PC-3 (cell line): ENCODE data around the gene SALL2. TPM values are rescaled to one million over a fixed set of nuclear protein-coding genes. Genes with fewer than 3 reads are reported as not detected.
A peak's percentile ranks its signal among the peaks of the same experiment; 100 is the strongest.
"Not testable (repeated sequence)": the region's sequence is repeated elsewhere in the genome, so short reads cannot be mapped to it uniquely, and the experiment has no call there.

Experiments used
- ATAC-seq: fragments of 200-7000 bp; cut with Tn5 transposase; 2 replicates; pipeline ENCODE4 v1.9.1; 2020; ENCODE audit warnings: mild to moderate bottlenecking, moderate library complexity
- BruUV-seq: library from RNA; stranded (reverse); fragments of 400-500 nt; replicated peaks from 2 replicates; lab custom pipeline; 2021; lab: Mats Ljungman, UMichigan
- CTCF ChIA-PET: fragments of 300-600 bp; sonication (Branson Sonifier 250); formaldehyde crosslinking; loops from one replicate; lab custom pipeline; 2022; ENCODE audit warnings: antibody characterized with exemption; lab: Charles Lee
- POLR2A ChIA-PET: fragments of 300-600 bp; sonication (Branson Sonifier 250); formaldehyde crosslinking; loops from one replicate; lab custom pipeline; 2022; ENCODE audit warnings: antibody characterized with exemption; ENCODE audit not compliant: unreplicated experiment; lab: Charles Lee
- DNase-seq: peaks from one replicate; pipeline ENCODE4 v3.0.0-alpha.2; 2015
- H2AFZ ChIP-seq: fragments of 300-600 bp; sonication (generic); 2 replicates; pipeline ENCODE4 v1.6.0; 2016; ENCODE audit warnings: antibody characterized with exemption, low read length
- H3F3A ChIP-seq: fragments of 300-600 bp; sonication (generic); one replicate; pipeline ENCODE4 v1.6.0; 2017; ENCODE audit warnings: antibody characterized with exemption, low read length, control low read depth, mild to moderate bottlenecking; ENCODE audit not compliant: unreplicated experiment
- H3K27ac ChIP-seq: fragments of 300-600 bp; sonication (generic); 2 replicates; pipeline ENCODE4 v1.5.1; 2016; ENCODE audit warnings: mild to moderate bottlenecking, low read length
- H3K27me3 ChIP-seq: fragments of 300-600 bp; sonication (generic); 2 replicates; pipeline ENCODE4 v1.6.1; 2016; ENCODE audit warnings: low read length, mixed read lengths
- H3K36me3 ChIP-seq: fragments of 300-600 bp; sonication (generic); 2 replicates; pipeline ENCODE4 v1.6.1; 2016; ENCODE audit warnings: low read depth, mixed run types, low read length, mixed read lengths
- H3K4me1 ChIP-seq: fragments of 300-600 bp; sonication (generic); 2 replicates; pipeline ENCODE4 v1.5.1; 2016; ENCODE audit warnings: low read length; ENCODE audit not compliant: insufficient read depth
- H3K4me2 ChIP-seq: fragments of 300-600 bp; sonication (generic); 2 replicates; pipeline ENCODE4 v1.6.0; 2016; ENCODE audit warnings: low read length
- H3K4me3 ChIP-seq: fragments of 300-600 bp; sonication (generic); 2 replicates; pipeline ENCODE4 v1.5.1; 2016; ENCODE audit warnings: mild to moderate bottlenecking, low read length, mixed read lengths
- H3K79me2 ChIP-seq: fragments of 300-600 bp; sonication (generic); 2 replicates; pipeline ENCODE4 v1.6.1; 2017; ENCODE audit warnings: low read length, mixed read lengths
- H3K9ac ChIP-seq: fragments of 300-600 bp; sonication (generic); 2 replicates; pipeline ENCODE4 v1.6.0; 2016; ENCODE audit warnings: mild to moderate bottlenecking, low read length
- H3K9me2 ChIP-seq: fragments of 300-600 bp; sonication (generic); replicated peaks from 2 replicates; pipeline ENCODE4 v1.6.1; 2016; ENCODE audit warnings: mixed run types, low read length, mixed read lengths
- H3K9me3 ChIP-seq: fragments of 300-600 bp; sonication (generic); 2 replicates; pipeline ENCODE4 v1.6.1; 2016; ENCODE audit warnings: low read length, mixed read lengths
- H4K20me1 ChIP-seq: fragments of 300-600 bp; sonication (generic); 2 replicates; pipeline ENCODE4 v1.6.1; 2016; ENCODE audit warnings: low read length, mixed read lengths
- CTCF ChIP-seq: fragments of 300-600 bp; sonication (generic); conservative IDR thresholded peaks from 2 replicates; pipeline ENCODE4 v1.5.1; 2017; ENCODE audit warnings: antibody characterized with exemption, low read depth, mild to moderate bottlenecking, low read length
- EZH2 ChIP-seq: fragments of 300-600 bp; sonication (generic); IDR thresholded peaks from one replicate; pipeline ENCODE4 v1.6.1; 2017; ENCODE audit warnings: antibody characterized with exemption, mild to moderate bottlenecking, low read length; ENCODE audit not compliant: unreplicated experiment
- EZH2phosphoT487 ChIP-seq: fragments of 300-600 bp; sonication (generic); IDR thresholded peaks from 2 replicates; pipeline ENCODE4 v1.6.1; 2018; ENCODE audit warnings: mild to moderate bottlenecking, antibody characterized with exemption, low read length, borderline replicate concordance
- intact Hi-C: fragments of 100-400 bp; cut with micrococcal nuclease; formaldehyde crosslinking; loops from 2 replicates; pipeline ENCODE4 v1.9.0; 2023
- total RNA-seq: library from RNA; depleted of rRNA; stranded (reverse); fragments of >200 nt; gene quantifications from 2 replicates; pipeline ENCODE4 v1.2.3, GENCODE V29; 2014

SALL2 gene
- total RNA-seq, 1 experiment from 2014 or later, result 4.1 TPM

GRCh38 chr14:21553266-21553665, 27.1 kb upstream of the SALL2 start:
- BruUV-seq, result no TSS peak
- no peak for TF ChIP-seq CTCF
- no peak for TF ChIP-seq EZH2
- TF ChIP-seq EZH2phosphoT487, result no peak
- Histone ChIP-seq H4K20me1 (no peaks in the 10 kb centered on the region), H3K9me3 (no peaks in the 10 kb centered on the region), H3K27ac (no peak overlapping the region), H3K4me2 (no peak overlapping the region), H3K9ac (no peak overlapping the region), H3K9me2 (no peaks in the 10 kb centered on the region), H3K79me2 (no peaks in the 10 kb centered on the region), H3K36me3 (no peaks in the 10 kb centered on the region), H3K4me3 (no peak overlapping the region), H3K4me1 (peaks cover 4% of the 10 kb centered on the region; the same call in 1 of the 2 replicates), H2AFZ (no peak overlapping the region), H3K27me3 (no peaks in the 10 kb centered on the region), H3F3A (no peaks in the 10 kb centered on the region)
- ChIA-PET POLR2A (no interaction called here), CTCF (no interaction called here)
- intact Hi-C loops, result no loop called here
- DNase-seq (no peak), ATAC-seq (no peak)

- H3K9ac ChIP-seq, H3K9me2 ChIP-seq, H4K20me1 ChIP-seq, POLR2A ChIA-PET, H3K79me2 ChIP-seq, BruUV-seq, H3K4me3 ChIP-seq, H3K4me2 ChIP-seq, CTCF ChIA-PET, H3K9me3 ChIP-seq, H3K36me3 ChIP-seq, intact Hi-C loops, H3K27ac ChIP-seq, H3K4me1 ChIP-seq, H3F3A ChIP-seq, DNase-seq, ATAC-seq, H3K27me3 ChIP-seq, H2AFZ ChIP-seq: not testable (repeated sequence)
Measured at GRCh38 chr14:21544588-21544987, 18.4 kb upstream of the SALL2 start.

- Histone ChIP-seq H3K36me3 (no peaks in the 10 kb centered on the region), H3K9ac (no peak overlapping the region), H2AFZ (peak overlapping the region; percentile 34; the same call in 1 of the 2 replicates), H3K4me3 (no peak overlapping the region), H3K4me1 (no peaks in the 10 kb centered on the region), H3K27me3 (0 out of 2 replicates have a peak, but pooled peaks cover under 1% of the 10 kb centered on the region), H3K9me3 (no peaks in the 10 kb centered on the region), H3K79me2 (no peaks in the 10 kb centered on the region), H3K9me2 (no peaks in the 10 kb centered on the region), H3K27ac (no peak overlapping the region), H3K4me2 (0 out of 2 replicates have a peak overlapping the region, but pooled peaks have one; percentile 27), H3F3A (no peaks in the 10 kb centered on the region), H4K20me1 (no peaks in the 10 kb centered on the region)
- no peak for DNase-seq
- no TSS peak for BruUV-seq
- CTCF ChIA-PET, result no interaction called here
- ATAC-seq, result no peak
- POLR2A ChIA-PET, result no interaction called here
- TF ChIP-seq EZH2 (no peak), CTCF (no peak)
- intact Hi-C loops, result no loop called here
Measured at GRCh38 chr14:21543963-21544362, 17.8 kb upstream of the SALL2 start.
